Measurements from ENCODE around the gene SKIC3. TPM values are rescaled to one million over a fixed set of nuclear protein-coding genes. Genes with fewer than 3 reads are reported as not detected.

Gene SKIC3
- total RNA-seq, 1 donor from 2014 or later, result 86.1 TPM

DNA sequence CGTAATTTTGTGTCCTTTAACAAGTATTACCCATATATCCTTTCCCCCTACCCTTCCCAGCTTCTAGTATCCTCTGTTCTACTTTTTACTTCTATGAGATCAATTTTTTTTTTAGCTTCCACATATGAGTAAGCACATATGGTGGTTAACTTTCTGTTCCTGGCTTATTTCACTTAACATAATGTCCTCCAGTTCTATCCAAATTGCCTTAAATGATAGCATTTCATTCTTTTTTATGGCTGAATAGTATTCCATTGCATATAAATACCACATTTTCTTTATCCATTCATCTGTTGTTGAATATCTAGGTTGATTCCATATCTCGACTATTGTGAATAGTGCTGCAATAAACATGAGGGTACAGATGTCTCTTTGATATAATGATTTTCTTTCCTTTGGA is 36.4 kb downstream of the SKIC3 start:
- H3K27me3 Mint-ChIP-seq, result no peaks in the 10 kb centered on the region
- no peak overlapping the region for H3K4me3 Mint-ChIP-seq (ENCODE audit: low read depth)
- H3K9me3 Mint-ChIP-seq (ENCODE audit: low read depth), result no peaks in the 10 kb centered on the region
- no peaks in the 10 kb centered on the region for H3K4me1 Mint-ChIP-seq (ENCODE audit: low read depth)
- no peak overlapping the region for H3K27ac Mint-ChIP-seq
- no peak for DNase-seq (ENCODE audit: low spot score, unreplicated experiment)
- H3K36me3 Mint-ChIP-seq (ENCODE audit: insufficient read depth), result peaks cover 15% of the 10 kb centered on the region
- no peak for TF ChIP-seq CTCF (IDR thresholded peaks at IDR 0.05; ENCODE audit: unreplicated experiment)

GRCh38 chr5:95511606-95512005 is 43.2 kb downstream of the SKIC3 start:
- Mint-ChIP-seq H3K36me3 (ENCODE audit: insufficient read depth) (peaks cover 31% of the 10 kb centered on the region), H3K27me3 (no peaks in the 10 kb centered on the region), H3K9me3 (ENCODE audit: low read depth) (no peaks in the 10 kb centered on the region), H3K4me3 (ENCODE audit: low read depth) (no peak overlapping the region), H3K27ac (no peak overlapping the region), H3K4me1 (ENCODE audit: low read depth) (peaks cover 6% of the 10 kb centered on the region)
- no peak for TF ChIP-seq CTCF (IDR thresholded peaks at IDR 0.05; ENCODE audit: unreplicated experiment)
- no peak for DNase-seq (ENCODE audit: low spot score, unreplicated experiment)

DNA sequence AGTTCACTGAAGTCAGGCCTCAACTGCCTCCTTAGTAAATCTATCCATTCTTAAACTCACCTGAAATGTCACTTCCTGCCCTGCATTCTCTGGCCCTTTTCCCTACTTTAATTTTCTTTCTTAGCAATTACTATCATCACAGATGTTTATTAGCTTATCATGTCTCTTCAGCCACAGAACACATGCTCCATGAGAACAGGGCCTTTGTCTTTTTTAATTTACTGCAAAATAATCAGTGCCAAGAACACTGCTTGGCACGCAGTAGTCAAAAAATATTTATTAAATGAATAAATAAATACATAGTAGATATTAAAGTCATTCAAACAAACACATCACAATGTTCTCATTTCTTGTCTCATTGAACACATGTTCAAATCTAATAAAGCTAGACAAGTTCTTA is 46.2 kb downstream of the SKIC3 start:
- H3K27ac Mint-ChIP-seq, result no peak overlapping the region

More for the DNA sequence above, 46.2 kb downstream of the SKIC3 start:
- Mint-ChIP-seq H3K9me3 (ENCODE audit: low read depth) (no peaks in the 10 kb centered on the region), H3K4me1 (ENCODE audit: low read depth) (peaks cover 6% of the 10 kb centered on the region), H3K27me3 (no peaks in the 10 kb centered on the region), H3K4me3 (ENCODE audit: low read depth) (no peak overlapping the region), H3K36me3 (ENCODE audit: insufficient read depth) (peaks cover 34% of the 10 kb centered on the region)
- DNase-seq (ENCODE audit: low spot score, unreplicated experiment), result no peak
- TF ChIP-seq CTCF (IDR thresholded peaks at IDR 0.05; ENCODE audit: unreplicated experiment), result no peak

Other genes with a start within 250 kb of the SKIC3 start
- 0.42 TPM in 1 of 2 replicates, not detected in the other for gene FAM81B, start 163.6 kb downstream of the SKIC3 start, total RNA-seq
- gene ARSK, start 124 bp upstream of the SKIC3 start, total RNA-seq, result 11.2 and 11.5 TPM in 2 replicates
- gene GPR150, start 65.1 kb upstream of the SKIC3 start, total RNA-seq, result not detected in 2 replicates
- 2.9 and 4.2 TPM in 2 replicates for gene RFESD, start 91.8 kb upstream of the SKIC3 start, total RNA-seq
- gene SPATA9, start 128.0 kb upstream of the SKIC3 start, total RNA-seq, result 0.82 TPM in 1 of 2 replicates, not detected in the other
- gene RHOBTB3, start 176.4 kb upstream of the SKIC3 start, total RNA-seq, result 55.9 and 61.9 TPM in 2 replicates